AG08396 (cell line): ENCODE results near the gene GDAP1L1.
A peak's percentile ranks its signal among the peaks of the same experiment; 100 is the strongest.
"Not testable (repeated sequence)": the region's sequence is repeated elsewhere in the genome, so short reads cannot be mapped to it uniquely, and the experiment has no call there.

Experiments
- DNase-seq: peaks from one replicate; pipeline ENCODE4 v3.0.0; 2012; ENCODE audit warnings: low spot score, mixed read lengths

Gene GDAP1L1

GRCh38 chr20:44302026-44302669, 55.0 kb downstream of the GDAP1L1 start:
- DNase-seq, result no peak

- DNase-seq, result no peak
These were observed 55.6 kb downstream of the GDAP1L1 start for GRCh38 chr20:44302736-44303135.

GRCh38 chr20:44304383-44304782, 57.3 kb downstream of the GDAP1L1 start:
- no peak for DNase-seq

GRCh38 chr20:44306927-44307326, 59.8 kb downstream of the GDAP1L1 start:
- DNase-seq, result no peak

GRCh38 chr20:44309763-44310663, 62.9 kb downstream of the GDAP1L1 start:
- peak; percentile 77 for DNase-seq

GRCh38 chr20:44310664-44311639, 63.8 kb downstream of the GDAP1L1 start, which contains the start of gene FITM2:
Gene FITM2 (minus strand): TSS chr20:44311202. CDS start chr20:44311148, 54 bp downstream.
- peak; percentile 100 for DNase-seq

- DNase-seq, result no peak
These were observed 67.8 kb downstream of the GDAP1L1 start for GRCh38 chr20:44314870-44315269.

- no peak for DNase-seq
These were observed 72.8 kb downstream of the GDAP1L1 start for GRCh38 chr20:44319839-44320422.

- DNase-seq, result no peak
These were observed 77.2 kb downstream of the GDAP1L1 start for GRCh38 chr20:44324343-44324742.

GRCh38 chr20:44326391-44327159, 79.5 kb downstream of the GDAP1L1 start:
- no peak for DNase-seq

- not testable (repeated sequence) for DNase-seq
These were observed 80.6 kb downstream of the GDAP1L1 start for GRCh38 chr20:44327748-44328147.

- no peak for DNase-seq
These were observed 81.3 kb downstream of the GDAP1L1 start for GRCh38 chr20:44328428-44328827.
